Measurements from ENCODE around the gene STRA8. TPM values are rescaled to one million over a fixed set of nuclear protein-coding genes. Genes with fewer than 3 reads are reported as not detected.

The STRA8 gene
- total RNA-seq, 1 experiment from 2014 or later = not detected

DNA sequence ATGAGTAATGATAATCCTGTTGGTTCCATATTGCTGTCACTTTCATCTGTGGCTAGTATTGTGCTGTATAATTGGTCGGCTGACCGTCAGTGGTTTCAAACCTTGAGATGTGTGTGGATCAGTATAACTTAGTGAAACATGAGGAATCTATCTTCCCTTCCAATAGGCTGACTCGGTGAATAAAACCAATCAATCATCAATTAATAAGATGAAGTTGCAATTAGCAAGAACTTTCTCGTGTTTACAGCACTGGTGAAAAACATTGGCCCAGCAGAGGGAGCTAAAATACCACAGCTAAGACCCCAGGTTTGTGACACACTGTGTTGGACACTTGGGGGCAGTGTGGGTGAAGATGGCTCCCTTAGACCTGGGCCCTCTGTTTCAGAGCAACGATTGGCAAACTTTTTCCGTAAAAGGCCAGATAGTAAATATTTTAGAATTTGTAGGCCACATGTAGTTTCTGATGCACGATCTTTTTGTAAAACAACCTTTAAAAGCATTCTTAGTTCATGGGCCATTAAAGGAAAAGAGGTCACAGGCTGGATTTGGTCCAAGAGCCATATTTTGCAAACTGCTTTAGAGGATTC, 47.8 kb downstream of the STRA8 start:
- Histone ChIP-seq H3K36me3 (ENCODE audit: control insufficient read depth, insufficient read depth, low read length) (no peaks in the 10 kb centered on the region), H3K27me3 (ENCODE audit: control insufficient read depth, insufficient read depth, low read length) (no peaks in the 10 kb centered on the region), H3K4me3 (ENCODE audit: low read depth in 2 of 2, low read length in 2 of 2) (no peak overlapping the region), H3K9me3 (ENCODE audit: control insufficient read depth, insufficient read depth, low read depth, low read length) (no peaks in the 10 kb centered on the region), H3K4me1 (ENCODE audit: control insufficient read depth, insufficient read depth, low read length) (0 out of 2 replicates have a peak, but pooled peaks cover 3% of the 10 kb centered on the region), H3K27ac (ENCODE audit: low read length) (no peak overlapping the region)
- BruUV-seq (replicated peaks) = no TSS peak
- DNase-seq (ENCODE audit: low read depth, low spot score) = peak; percentile 85
- in situ Hi-C loops (cut with HindIII; ENCODE audit: low pct_unique_long_range_greater_than_20kb, low sequenced_read_pairs) (no loop called here), intact Hi-C loops (cut with micrococcal nuclease; ENCODE audit: unreplicated experiment) (loop anchor here (1.0 to 10.0 kb wide), 4 partner anchors 54 to 363 kb away; partner anchors contain the start of gene NUP205)
- peak; percentile 97 for ATAC-seq
- POLR2A ChIA-PET = no interaction called here
- CTCF ChIA-PET = interaction anchor here (0.7 to 3.0 kb wide), 3 partner anchors 54 to 364 kb away, joined by 3 to 22 read pairs (median 5); no protein-coding TSS in a partner anchor
- no peak for TF ChIP-seq SIN3A (IDR thresholded peaks at IDR 0.05; ENCODE audit: borderline replicate concordance, insufficient read depth, low read depth, low read length)
- TF ChIP-seq, protein P1, sequence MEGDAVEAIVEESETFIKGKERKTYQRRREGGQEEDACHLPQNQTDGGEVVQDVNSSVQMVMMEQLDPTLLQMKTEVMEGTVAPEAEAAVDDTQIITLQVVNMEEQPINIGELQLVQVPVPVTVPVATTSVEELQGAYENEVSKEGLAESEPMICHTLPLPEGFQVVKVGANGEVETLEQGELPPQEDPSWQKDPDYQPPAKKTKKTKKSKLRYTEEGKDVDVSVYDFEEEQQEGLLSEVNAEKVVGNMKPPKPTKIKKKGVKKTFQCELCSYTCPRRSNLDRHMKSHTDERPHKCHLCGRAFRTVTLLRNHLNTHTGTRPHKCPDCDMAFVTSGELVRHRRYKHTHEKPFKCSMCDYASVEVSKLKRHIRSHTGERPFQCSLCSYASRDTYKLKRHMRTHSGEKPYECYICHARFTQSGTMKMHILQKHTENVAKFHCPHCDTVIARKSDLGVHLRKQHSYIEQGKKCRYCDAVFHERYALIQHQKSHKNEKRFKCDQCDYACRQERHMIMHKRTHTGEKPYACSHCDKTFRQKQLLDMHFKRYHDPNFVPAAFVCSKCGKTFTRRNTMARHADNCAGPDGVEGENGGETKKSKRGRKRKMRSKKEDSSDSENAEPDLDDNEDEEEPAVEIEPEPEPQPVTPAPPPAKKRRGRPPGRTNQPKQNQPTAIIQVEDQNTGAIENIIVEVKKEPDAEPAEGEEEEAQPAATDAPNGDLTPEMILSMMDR (IDR thresholded peaks at IDR 0.05) = peak; percentile 97

DNA sequence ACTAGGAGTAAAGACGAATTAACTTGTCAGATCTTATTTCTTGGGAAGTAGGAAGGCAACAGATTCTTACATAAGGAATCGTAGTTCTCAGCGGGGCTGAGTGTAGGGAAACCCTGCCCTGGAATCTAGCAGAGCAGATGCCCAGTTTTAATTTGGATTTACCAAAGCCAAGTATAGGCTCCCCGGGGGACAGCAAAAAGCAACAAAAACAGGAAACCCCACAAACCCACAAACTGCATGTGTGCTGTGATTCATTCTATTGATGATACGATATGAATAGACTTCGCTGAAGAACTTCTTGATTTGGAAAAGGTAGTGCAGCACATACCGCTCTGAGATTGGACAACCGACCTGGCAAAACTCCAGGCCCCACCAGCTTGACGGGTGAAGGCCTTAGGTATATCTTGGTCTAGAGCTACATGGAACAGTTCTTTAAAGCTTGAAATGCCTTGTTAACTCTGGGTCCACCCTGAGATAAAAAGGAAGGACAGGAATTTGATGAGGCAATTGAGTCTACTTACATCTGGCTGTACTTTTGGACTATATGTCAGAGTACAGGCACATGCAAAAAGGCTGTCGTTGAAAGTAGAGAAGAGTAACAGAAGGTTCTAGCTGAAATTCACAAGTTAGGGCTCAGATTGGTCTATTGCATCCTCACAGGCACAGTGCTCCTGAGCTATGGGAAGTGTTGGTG, 49.1 kb downstream of the STRA8 start:
- ATAC-seq (no peak), DNase-seq (ENCODE audit: low read depth, low spot score) (no peak)
- Histone ChIP-seq H3K4me1 (ENCODE audit: control insufficient read depth, insufficient read depth, low read length) (0 out of 2 replicates have a peak, but pooled peaks cover 3% of the 10 kb centered on the region), H3K9me3 (ENCODE audit: control insufficient read depth, insufficient read depth, low read depth, low read length) (no peaks in the 10 kb centered on the region), H3K36me3 (ENCODE audit: control insufficient read depth, insufficient read depth, low read length) (no peaks in the 10 kb centered on the region), H3K27me3 (ENCODE audit: control insufficient read depth, insufficient read depth, low read length) (no peaks in the 10 kb centered on the region), H3K4me3 (ENCODE audit: low read depth in 2 of 2, low read length in 2 of 2) (no peak overlapping the region), H3K27ac (ENCODE audit: low read length) (no peak overlapping the region)
- ChIA-PET CTCF (interaction anchor here (1.1 to 3.0 kb wide), 2 partner anchors 8 to 53 kb away, joined by 4 to 22 read pairs; no protein-coding TSS in a partner anchor), POLR2A (interaction anchor here (0.7 kb wide), 1 partner anchor 184 kb away, joined by 3 read pairs; no protein-coding TSS in a partner anchor)
- BruUV-seq (replicated peaks) = no TSS peak
- TF ChIP-seq, protein P2, sequence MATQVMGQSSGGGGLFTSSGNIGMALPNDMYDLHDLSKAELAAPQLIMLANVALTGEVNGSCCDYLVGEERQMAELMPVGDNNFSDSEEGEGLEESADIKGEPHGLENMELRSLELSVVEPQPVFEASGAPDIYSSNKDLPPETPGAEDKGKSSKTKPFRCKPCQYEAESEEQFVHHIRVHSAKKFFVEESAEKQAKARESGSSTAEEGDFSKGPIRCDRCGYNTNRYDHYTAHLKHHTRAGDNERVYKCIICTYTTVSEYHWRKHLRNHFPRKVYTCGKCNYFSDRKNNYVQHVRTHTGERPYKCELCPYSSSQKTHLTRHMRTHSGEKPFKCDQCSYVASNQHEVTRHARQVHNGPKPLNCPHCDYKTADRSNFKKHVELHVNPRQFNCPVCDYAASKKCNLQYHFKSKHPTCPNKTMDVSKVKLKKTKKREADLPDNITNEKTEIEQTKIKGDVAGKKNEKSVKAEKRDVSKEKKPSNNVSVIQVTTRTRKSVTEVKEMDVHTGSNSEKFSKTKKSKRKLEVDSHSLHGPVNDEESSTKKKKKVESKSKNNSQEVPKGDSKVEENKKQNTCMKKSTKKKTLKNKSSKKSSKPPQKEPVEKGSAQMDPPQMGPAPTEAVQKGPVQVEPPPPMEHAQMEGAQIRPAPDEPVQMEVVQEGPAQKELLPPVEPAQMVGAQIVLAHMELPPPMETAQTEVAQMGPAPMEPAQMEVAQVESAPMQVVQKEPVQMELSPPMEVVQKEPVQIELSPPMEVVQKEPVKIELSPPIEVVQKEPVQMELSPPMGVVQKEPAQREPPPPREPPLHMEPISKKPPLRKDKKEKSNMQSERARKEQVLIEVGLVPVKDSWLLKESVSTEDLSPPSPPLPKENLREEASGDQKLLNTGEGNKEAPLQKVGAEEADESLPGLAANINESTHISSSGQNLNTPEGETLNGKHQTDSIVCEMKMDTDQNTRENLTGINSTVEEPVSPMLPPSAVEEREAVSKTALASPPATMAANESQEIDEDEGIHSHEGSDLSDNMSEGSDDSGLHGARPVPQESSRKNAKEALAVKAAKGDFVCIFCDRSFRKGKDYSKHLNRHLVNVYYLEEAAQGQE (IDR thresholded peaks at IDR 0.05; ENCODE audit: insufficient read depth in 1 of 2, low read depth in 2 of 2, low read length in 1 of 2) = no peak
- no peak for TF ChIP-seq POLR2AphosphoS5 (IDR thresholded peaks at IDR 0.05; ENCODE audit: low read depth, low read length)
- no peak for TF ChIP-seq TCF7L2 (IDR thresholded peaks at IDR 0.05; ENCODE audit: low read depth, low read length)
- TF ChIP-seq, protein P1 (IDR thresholded peaks at IDR 0.05) = no peak
- TF ChIP-seq SIN3A (IDR thresholded peaks at IDR 0.05; ENCODE audit: borderline replicate concordance, insufficient read depth, low read depth, low read length) = no peak
- in situ Hi-C loops (cut with HindIII; ENCODE audit: low pct_unique_long_range_greater_than_20kb, low sequenced_read_pairs) (no loop called here), intact Hi-C loops (cut with micrococcal nuclease; ENCODE audit: unreplicated experiment) (loop anchor here (5.0 to 10.0 kb wide), 2 partner anchors 222 to 275 kb away; partner anchors contain the start of gene NUP205)
